Panc1 (cell line): ENCODE results near the gene MLLT3. TPM values are rescaled to one million over a fixed set of nuclear protein-coding genes. Genes with fewer than 3 reads are reported as not detected.

Source experiments
- ATAC-seq: fragments of 200-7000 bp; cut with Tn5 transposase; 2 replicates; pipeline ENCODE4 v1.9.1; 2020; ENCODE audit warnings: mild to moderate bottlenecking, moderate library complexity
- BruUV-seq: library from RNA; stranded (reverse); fragments of 400-500 nt; replicated peaks from 2 replicates; lab custom pipeline; 2021; lab: Mats Ljungman, UMichigan
- CTCF ChIA-PET: fragments of 300-600 bp; sonication (Branson Sonifier 250); formaldehyde crosslinking; loops from one replicate; lab custom pipeline; 2022; ENCODE audit warnings: antibody characterized with exemption; lab: Charles Lee
- POLR2A ChIA-PET: fragments of 300-600 bp; sonication (Branson Sonifier 250); formaldehyde crosslinking; loops from one replicate; lab custom pipeline; 2022; ENCODE audit warnings: antibody characterized with exemption; lab: Charles Lee
- DNase-seq: peaks from one replicate; pipeline ENCODE4 v3.0.0-alpha.2; 2010; ENCODE audit warnings: low read depth, low spot score
- H3K27ac ChIP-seq: 2 replicates; pipeline ENCODE4 v1.5.1; 2011; ENCODE audit warnings: mild to moderate bottlenecking, low read length, inconsistent platforms
- H3K27me3 ChIP-seq: fragments of 200-500 bp; sonication (Bioruptor generic); 2 replicates; pipeline ENCODE4 v1.6.0; 2014; ENCODE audit warnings: low read length, inconsistent platforms; ENCODE audit not compliant: control insufficient read depth, insufficient read depth
- H3K36me3 ChIP-seq: fragments of 200-500 bp; sonication (Bioruptor generic); 2 replicates; pipeline ENCODE4 v1.5.1; 2014; ENCODE audit warnings: inconsistent platforms, mild to moderate bottlenecking, low read length, moderate library complexity; ENCODE audit not compliant: control insufficient read depth, insufficient read depth
- H3K4me1 ChIP-seq: 2 replicates; pipeline ENCODE4 v1.5.1; 2011; ENCODE audit warnings: inconsistent platforms, mild to moderate bottlenecking, low read length, moderate library complexity; ENCODE audit not compliant: control insufficient read depth, insufficient read depth
- H3K4me3 ChIP-seq, 2 experiments: 2 replicates each; pipeline ENCODE4 v1.5.1; 2011 to 2012; ENCODE audit warnings: low read depth in 2 of 2, low read length in 2 of 2, mild to moderate bottlenecking in 2 of 2, inconsistent platforms in 1 of 2, moderate library complexity in 1 of 2
- H3K9me3 ChIP-seq: fragments of 200-500 bp; sonication (Bioruptor generic); 2 replicates; pipeline ENCODE4 v1.5.1; 2014; ENCODE audit warnings: low read depth, mild to moderate bottlenecking, inconsistent platforms, low read length, moderate library complexity; ENCODE audit not compliant: control insufficient read depth, insufficient read depth
- CTCF ChIP-seq: fragments of 450-650 bp; IDR thresholded peaks from 2 replicates; pipeline ENCODE4 v1.5.1; 2017; ENCODE audit warnings: mild to moderate bottlenecking
- POLR2AphosphoS5 ChIP-seq: IDR thresholded peaks from 2 replicates; pipeline ENCODE4 v1.6.1; 2012; ENCODE audit warnings: mild to moderate bottlenecking, low read depth, low read length, moderate library complexity
- REST ChIP-seq, 2 experiments: IDR thresholded peaks; 2 replicates each; pipeline ENCODE4 v1.6.1; 2011 to 2012; ENCODE audit warnings: low read depth in 2 of 2, control low read depth in 1 of 2, low read length in 1 of 2, mild to moderate bottlenecking in 1 of 2, moderate library complexity in 1 of 2; ENCODE audit not compliant: insufficient read depth in 1 of 2
- SIN3A ChIP-seq: IDR thresholded peaks from 2 replicates; pipeline ENCODE4 v1.6.1; 2012; ENCODE audit warnings: low read depth, mild to moderate bottlenecking, low read length, moderate library complexity, borderline replicate concordance; ENCODE audit not compliant: insufficient read depth
- TCF7L2 ChIP-seq: IDR thresholded peaks from 2 replicates; pipeline ENCODE4 v1.6.1; 2011; ENCODE audit warnings: mild to moderate bottlenecking, low read depth, low read length, inconsistent platforms
- in situ Hi-C: cut with HindIII; loops from 2 replicates; pipeline ENCODE4 v1.10.0; 2016; ENCODE audit warnings: low sequenced_read_pairs, low pct_unique_long_range_greater_than_20kb
- intact Hi-C: fragments of 100-400 bp; cut with micrococcal nuclease; formaldehyde crosslinking; loops from one replicate; pipeline ENCODE4 v1.10.0; 2022; ENCODE audit not compliant: unreplicated experiment
- total RNA-seq: library from RNA; stranded (reverse); gene quantifications from one replicate; pipeline ENCODE4 v1.2.1, GENCODE V29; 2021; ENCODE audit not compliant: unreplicated experiment

Gene MLLT3
- total RNA-seq, 1 experiment from 2014 or later, result 0.49 TPM

- Histone ChIP-seq H3K36me3 (no peaks in the 10 kb centered on the region), H3K4me3 (no peak overlapping the region), H3K9me3 (no peaks in the 10 kb centered on the region), H3K4me1 (no peaks in the 10 kb centered on the region), H3K27me3 (no peaks in the 10 kb centered on the region), H3K27ac (no peak overlapping the region)
- ATAC-seq, result no peak
- TF ChIP-seq POLR2AphosphoS5 (no peak), CTCF (no peak), REST (IDR thresholded peaks at IDR 0.05; ENCODE audit: insufficient read depth in 1 of 2, low read depth in 2 of 2, low read length in 1 of 2) (no peak), SIN3A (no peak), TCF7L2 (no peak)
- intact Hi-C loops, result no loop called here
- POLR2A ChIA-PET, result no interaction called here
- in situ Hi-C loops, result no loop called here
- BruUV-seq, result no TSS peak
- DNase-seq, result no peak
- CTCF ChIA-PET, result no interaction called here
Observed at GRCh38 chr9:20509466-20509865, 112.8 kb downstream of the MLLT3 start.

- H3K36me3 ChIP-seq, result no peaks in the 10 kb centered on the region
- in situ Hi-C loops, result no loop called here
- no TSS peak for BruUV-seq
- no peaks in the 10 kb centered on the region for H3K4me1 ChIP-seq
- H3K27me3 ChIP-seq, result no peaks in the 10 kb centered on the region
- ATAC-seq, result no peak
- no peak for TF ChIP-seq TCF7L2
- TF ChIP-seq CTCF, result no peak
- no peak for TF ChIP-seq REST (IDR thresholded peaks at IDR 0.05; ENCODE audit: insufficient read depth in 1 of 2, low read depth in 2 of 2, low read length in 1 of 2)
- no peak for TF ChIP-seq SIN3A
- TF ChIP-seq POLR2AphosphoS5, result no peak
- H3K27ac ChIP-seq, result no peak overlapping the region
- H3K4me3 ChIP-seq, result no peak overlapping the region
- no peaks in the 10 kb centered on the region for H3K9me3 ChIP-seq
- no peak for DNase-seq
- CTCF ChIA-PET, result no interaction called here
- intact Hi-C loops, result no loop called here
- POLR2A ChIA-PET, result no interaction called here
Observed at GRCh38 chr9:20508242-20508641, 114.1 kb downstream of the MLLT3 start.
